Measurements from ENCODE around the gene ADGRL3. TPM values are rescaled to one million over a fixed set of nuclear protein-coding genes. Genes with fewer than 3 reads are reported as not detected.
"Not testable (repeated sequence)": the region's sequence is repeated elsewhere in the genome, so short reads cannot be mapped to it uniquely, and the experiment has no call there.

Gene ADGRL3
- total and polyA plus RNA-seq, 12 donors, result 2.4 to 182 (median 22.1) TPM

GRCh38 chr4:61376301-61376700 is 176.2 kb downstream of the ADGRL3 start:
- TF ChIP-seq, protein P1, sequence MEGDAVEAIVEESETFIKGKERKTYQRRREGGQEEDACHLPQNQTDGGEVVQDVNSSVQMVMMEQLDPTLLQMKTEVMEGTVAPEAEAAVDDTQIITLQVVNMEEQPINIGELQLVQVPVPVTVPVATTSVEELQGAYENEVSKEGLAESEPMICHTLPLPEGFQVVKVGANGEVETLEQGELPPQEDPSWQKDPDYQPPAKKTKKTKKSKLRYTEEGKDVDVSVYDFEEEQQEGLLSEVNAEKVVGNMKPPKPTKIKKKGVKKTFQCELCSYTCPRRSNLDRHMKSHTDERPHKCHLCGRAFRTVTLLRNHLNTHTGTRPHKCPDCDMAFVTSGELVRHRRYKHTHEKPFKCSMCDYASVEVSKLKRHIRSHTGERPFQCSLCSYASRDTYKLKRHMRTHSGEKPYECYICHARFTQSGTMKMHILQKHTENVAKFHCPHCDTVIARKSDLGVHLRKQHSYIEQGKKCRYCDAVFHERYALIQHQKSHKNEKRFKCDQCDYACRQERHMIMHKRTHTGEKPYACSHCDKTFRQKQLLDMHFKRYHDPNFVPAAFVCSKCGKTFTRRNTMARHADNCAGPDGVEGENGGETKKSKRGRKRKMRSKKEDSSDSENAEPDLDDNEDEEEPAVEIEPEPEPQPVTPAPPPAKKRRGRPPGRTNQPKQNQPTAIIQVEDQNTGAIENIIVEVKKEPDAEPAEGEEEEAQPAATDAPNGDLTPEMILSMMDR (IDR thresholded peaks at IDR 0.05), result no peak
- no peak for TF ChIP-seq POLR2A (IDR thresholded peaks at IDR 0.05)
- Histone ChIP-seq H3K9me3 (replicated peaks in 1 of 3) (no peaks in the 10 kb centered on the region), H3K36me3 (replicated peaks in 1 of 2) (no peaks in the 10 kb centered on the region), H3K4me3 (no peak overlapping the region), H3K27ac (no peak overlapping the region), H3K4me1 (replicated peaks in 1 of 2) (peaks cover 0 to 14% of the 10 kb centered on the region in 2 donors), H3K27me3 (no peaks in the 10 kb centered on the region)
- intact Hi-C loops (cut with DNase I), result no loop called here
- DNase-seq, result no peak
- WGBS, 4 donors, result 63 to 74% (median 70%) methylated on average over 3 of the region's 3 CpGs

GRCh38 chr4:61379406-61379805 is 179.3 kb downstream of the ADGRL3 start:
- Histone ChIP-seq H3K27ac (no peak overlapping the region), H3K4me1 (replicated peaks in 1 of 2) (peaks cover 0 to 12% of the 10 kb centered on the region in 2 donors), H3K36me3 (replicated peaks in 1 of 2) (no peaks in the 10 kb centered on the region), H3K4me3 (no peak overlapping the region), H3K27me3 (no peaks in the 10 kb centered on the region), H3K9me3 (replicated peaks in 1 of 3) (no peaks in the 10 kb centered on the region)
- intact Hi-C loops (cut with DNase I), result no loop called here
- WGBS, 4 donors, result 60 to 69% (median 63%) methylated on average over 1 of the region's 1 CpG
- TF ChIP-seq, protein P1 (IDR thresholded peaks at IDR 0.05), result no peak
- no peak for TF ChIP-seq POLR2A (IDR thresholded peaks at IDR 0.05)
- no peak for DNase-seq

DNA sequence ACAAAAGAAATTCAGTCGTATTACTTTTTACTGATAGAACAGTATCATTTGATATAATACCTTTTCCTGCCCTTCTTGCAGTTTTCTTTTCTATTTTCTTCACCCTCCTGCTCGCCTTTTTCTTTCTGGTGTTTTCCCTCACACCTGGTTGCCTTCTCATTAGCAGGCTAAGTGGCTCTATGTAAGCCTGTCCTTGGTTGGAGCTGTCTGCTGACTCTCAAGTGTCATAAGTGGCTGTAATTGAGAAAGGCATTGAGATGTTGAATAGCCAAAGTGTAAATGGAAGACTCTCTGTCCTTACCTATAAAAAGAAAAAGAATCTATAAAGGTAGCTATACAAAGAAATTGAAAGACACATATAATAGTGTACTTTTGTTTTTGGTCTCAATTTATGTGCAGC is 180.7 kb downstream of the ADGRL3 start:
- 83 to 89% (median 84%) methylated on average over 2 of the region's 2 CpGs for WGBS, 4 donors
- Histone ChIP-seq H3K27ac (no peak overlapping the region), H3K27me3 (no peaks in the 10 kb centered on the region), H3K36me3 (replicated peaks in 1 of 2) (no peaks in the 10 kb centered on the region), H3K4me3 (no peak overlapping the region), H3K4me1 (replicated peaks in 1 of 2) (no peaks in the 10 kb centered on the region), H3K9me3 (replicated peaks in 1 of 3) (no peaks in the 10 kb centered on the region)
- no peak for DNase-seq
- intact Hi-C loops (cut with DNase I), result no loop called here
- no peak for TF ChIP-seq POLR2A (IDR thresholded peaks at IDR 0.05)
- TF ChIP-seq, protein P1 (IDR thresholded peaks at IDR 0.05), result no peak

GRCh38 chr4:61385256-61385655 is 185.1 kb downstream of the ADGRL3 start:
- DNase-seq, result no peak

DNA sequence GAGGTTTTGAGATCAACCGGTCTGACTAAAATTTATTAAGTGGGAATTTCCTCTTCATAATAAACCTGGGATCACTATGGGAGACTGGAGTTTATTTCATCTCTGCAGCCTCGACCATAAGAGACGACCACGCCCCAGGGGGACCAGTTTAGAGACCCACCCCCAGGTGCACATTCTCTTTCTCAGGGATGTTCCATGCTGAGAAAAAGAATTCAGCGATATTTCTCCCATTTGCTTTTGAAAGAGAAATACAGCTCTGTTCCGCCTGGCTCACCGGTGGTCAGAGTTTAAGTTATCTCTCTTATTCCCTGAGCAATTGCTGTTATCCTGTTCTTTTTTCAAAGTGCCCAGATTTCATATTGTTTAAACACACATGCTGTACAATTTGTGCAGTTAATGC is 187.2 kb downstream of the ADGRL3 start:
- intact Hi-C loops (cut with DNase I); H3K27ac ChIP-seq; DNase-seq; H3K4me1 ChIP-seq (replicated peaks in 1 of 2); H3K9me3 ChIP-seq (replicated peaks in 1 of 3); H3K36me3 ChIP-seq (replicated peaks in 1 of 2); H3K27me3 ChIP-seq; H3K4me3 ChIP-seq: not testable (repeated sequence)
- WGBS, 4 donors, result 82 to 89% (median 86%) methylated on average over 7 of the region's 7 CpGs

More at GRCh38 chr4:61385256-61385655, 185.1 kb downstream of the ADGRL3 start:
- H3K4me1 ChIP-seq (replicated peaks in 1 of 2), result no peaks in the 10 kb centered on the region
- H3K9me3 ChIP-seq (replicated peaks in 1 of 3), result no peaks in the 10 kb centered on the region
- intact Hi-C loops (cut with DNase I), result no loop called here
- WGBS, 4 donors, result 82 to 90% (median 89%) methylated on average over 4 of the region's 4 CpGs
- H3K36me3 ChIP-seq (replicated peaks in 1 of 2), result no peaks in the 10 kb centered on the region
- H3K27ac ChIP-seq, result no peak overlapping the region
- TF ChIP-seq, protein P1 (IDR thresholded peaks at IDR 0.05), result no peak
- TF ChIP-seq POLR2A (IDR thresholded peaks at IDR 0.05), result no peak
- no peak overlapping the region for H3K4me3 ChIP-seq
- H3K27me3 ChIP-seq, result no peaks in the 10 kb centered on the region

All from adrenal gland (tissue), 12 donors.